Mucosa of rectum (tissue), 2 donors: ENCODE data around the gene METTL16.

Source experiments
- H3K27ac ChIP-seq, 2 donors: one replicate each; pipeline ENCODE4 v1.7.0; 2013; ENCODE audit warnings: inconsistent platforms in 2 of 2, low read depth in 2 of 2, low read length in 2 of 2
- H3K27me3 ChIP-seq, 2 donors: one replicate each; pipeline ENCODE4 v1.7.0; 2013; ENCODE audit warnings: low read length in 2 of 2; ENCODE audit not compliant: control insufficient read depth in 2 of 2, insufficient read depth in 2 of 2
- H3K36me3 ChIP-seq, 2 donors: one replicate each; pipeline ENCODE4 v1.7.0; 2013; ENCODE audit warnings: low read length in 2 of 2; ENCODE audit not compliant: control insufficient read depth in 2 of 2, insufficient read depth in 2 of 2
- H3K4me1 ChIP-seq, 2 donors: one replicate each; pipeline ENCODE4 v1.7.0; 2013; ENCODE audit warnings: low read length in 2 of 2, mild to moderate bottlenecking in 1 of 2; ENCODE audit not compliant: control insufficient read depth in 2 of 2, insufficient read depth in 2 of 2
- H3K4me3 ChIP-seq, 2 donors: one replicate each; pipeline ENCODE4 v1.7.0; 2013; ENCODE audit warnings: low read length in 2 of 2
- H3K9ac ChIP-seq, 2 donors: one replicate each; pipeline ENCODE4 v1.7.0; 2013; ENCODE audit warnings: low read length in 2 of 2, low read depth in 1 of 2, mild to moderate bottlenecking in 1 of 2
- H3K9me3 ChIP-seq, 2 donors: one replicate each; pipeline ENCODE4 v1.7.0; 2013; ENCODE audit warnings: low read length in 2 of 2; ENCODE audit not compliant: control insufficient read depth in 2 of 2
- donor health status: healthy.
- donor health status: Normal muscosa, but diverticular disease.

Gene METTL16

DNA sequence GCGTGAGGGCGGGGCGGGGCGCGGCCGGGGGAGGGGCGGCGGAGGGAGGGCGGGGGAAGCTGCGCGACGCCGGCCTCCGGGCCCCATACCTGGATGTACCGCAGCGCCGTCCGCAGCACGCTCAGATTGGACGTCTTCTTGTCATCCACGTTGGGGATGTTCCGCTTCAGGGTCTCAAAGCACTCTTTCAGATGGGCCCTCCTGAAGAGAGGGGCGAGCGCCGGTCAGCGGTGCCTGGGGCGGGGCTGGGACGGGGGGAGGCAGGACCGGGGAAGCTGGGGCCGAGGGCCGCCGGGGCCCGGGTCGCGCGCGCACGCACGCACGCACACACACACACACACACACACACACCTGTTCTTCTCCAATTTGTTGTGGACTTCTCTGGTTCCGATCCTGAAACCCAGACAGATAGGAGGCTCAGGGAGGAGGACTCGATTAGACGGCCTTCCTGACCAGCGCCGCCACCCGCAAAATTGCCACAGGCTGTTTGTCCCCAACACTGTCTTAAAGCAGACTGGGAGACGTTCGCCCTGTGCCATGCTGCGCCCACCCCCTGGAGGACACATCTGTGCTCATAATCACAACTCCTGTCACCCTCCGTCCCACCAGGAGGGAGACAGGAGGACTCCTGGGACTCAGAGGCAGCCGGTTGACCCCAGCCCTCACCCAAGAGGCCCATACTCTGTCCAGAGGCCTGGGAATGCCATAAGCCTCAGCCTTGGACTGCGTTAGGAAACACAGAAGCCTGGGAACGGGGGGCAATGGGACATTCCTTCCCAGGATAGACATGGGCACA lies 117.5 kb downstream of the METTL16 start:
- H3K27ac ChIP-seq: peak overlapping the region; percentile 95 to 100
- peak overlapping the region; percentile 8 to 53 for H3K9ac ChIP-seq
- H3K4me3 ChIP-seq: peak overlapping the region; percentile 18 to 59
- H3K27me3 ChIP-seq: no peaks in the 10 kb centered on the region
- H3K4me1 ChIP-seq: peaks cover 66 to 69% of the 10 kb centered on the region in 2 donors
- H3K36me3 ChIP-seq: peaks cover 0 to 2% of the 10 kb centered on the region in 2 donors
- no peaks in the 10 kb centered on the region for H3K9me3 ChIP-seq

GRCh38 chr17:2393174-2393953 lies 118.3 kb downstream of the METTL16 start:
- H3K4me3 ChIP-seq: peak overlapping the region; percentile 61 to 76
- peaks cover 60 to 63% of the 10 kb centered on the region in 2 donors for H3K4me1 ChIP-seq
- peak overlapping the region; percentile 95 to 100 for H3K27ac ChIP-seq
- H3K9ac ChIP-seq: peak overlapping the region; percentile 86 to 92
- no peaks in the 10 kb centered on the region for H3K9me3 ChIP-seq
- no peaks in the 10 kb centered on the region for H3K27me3 ChIP-seq
- H3K36me3 ChIP-seq: peaks cover 0 to 2% of the 10 kb centered on the region in 2 donors

DNA sequence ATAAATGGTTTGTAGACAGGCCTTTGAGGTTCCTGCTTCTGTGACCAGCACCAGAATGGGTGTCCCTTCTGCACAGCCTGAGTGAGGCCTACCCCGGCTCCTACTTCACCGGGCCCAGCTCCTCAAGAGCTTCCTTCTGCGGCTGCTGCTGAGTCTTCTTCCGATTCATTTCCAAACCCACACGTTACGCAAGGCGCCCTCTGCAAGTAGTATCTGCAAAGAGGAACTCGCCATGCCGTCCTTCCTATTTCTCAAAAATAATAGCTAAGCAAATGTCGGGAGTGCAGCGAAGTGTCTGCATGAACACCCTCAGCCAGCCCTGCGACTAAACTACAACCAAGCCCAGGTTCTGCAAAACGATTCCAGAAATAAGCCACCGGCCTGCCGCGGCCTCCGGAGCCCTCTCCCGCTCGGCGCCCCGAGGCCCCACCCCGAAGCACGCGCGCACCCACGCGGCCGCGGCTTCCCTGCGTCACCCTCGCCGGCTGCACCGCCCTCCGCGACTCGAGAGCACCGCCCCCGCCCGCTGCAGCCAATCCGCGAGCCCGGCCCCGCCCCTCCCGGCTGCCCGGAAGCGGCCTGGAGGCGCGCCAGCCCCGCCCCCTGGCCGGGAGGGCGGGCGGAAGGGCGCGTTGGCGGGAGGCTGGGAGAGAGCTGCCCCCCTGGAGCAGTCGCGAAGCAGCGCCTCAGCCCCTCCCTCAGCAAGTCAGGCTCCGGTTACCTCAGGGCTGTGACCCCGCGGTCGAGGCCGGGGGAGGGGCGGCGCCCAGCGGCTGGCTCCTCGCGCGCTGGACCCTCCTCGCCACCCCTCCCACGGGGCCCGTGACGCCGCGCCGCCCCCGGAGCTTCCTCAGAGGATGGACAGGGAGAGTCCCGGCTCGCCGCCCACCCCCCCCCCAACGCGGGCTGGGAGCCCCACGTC lies 119.2 kb downstream of the METTL16 start:
- no peaks in the 10 kb centered on the region for H3K9me3 ChIP-seq
- H3K27me3 ChIP-seq: no peaks in the 10 kb centered on the region
- peak overlapping the region; percentile 86 to 92 for H3K9ac ChIP-seq
- peaks cover 0 to 2% of the 10 kb centered on the region in 2 donors for H3K36me3 ChIP-seq
- H3K4me3 ChIP-seq: peak overlapping the region; percentile 61 to 81
- peak overlapping the region; percentile 95 to 100 for H3K27ac ChIP-seq
- peaks cover 51 to 55% of the 10 kb centered on the region in 2 donors for H3K4me1 ChIP-seq

DNA sequence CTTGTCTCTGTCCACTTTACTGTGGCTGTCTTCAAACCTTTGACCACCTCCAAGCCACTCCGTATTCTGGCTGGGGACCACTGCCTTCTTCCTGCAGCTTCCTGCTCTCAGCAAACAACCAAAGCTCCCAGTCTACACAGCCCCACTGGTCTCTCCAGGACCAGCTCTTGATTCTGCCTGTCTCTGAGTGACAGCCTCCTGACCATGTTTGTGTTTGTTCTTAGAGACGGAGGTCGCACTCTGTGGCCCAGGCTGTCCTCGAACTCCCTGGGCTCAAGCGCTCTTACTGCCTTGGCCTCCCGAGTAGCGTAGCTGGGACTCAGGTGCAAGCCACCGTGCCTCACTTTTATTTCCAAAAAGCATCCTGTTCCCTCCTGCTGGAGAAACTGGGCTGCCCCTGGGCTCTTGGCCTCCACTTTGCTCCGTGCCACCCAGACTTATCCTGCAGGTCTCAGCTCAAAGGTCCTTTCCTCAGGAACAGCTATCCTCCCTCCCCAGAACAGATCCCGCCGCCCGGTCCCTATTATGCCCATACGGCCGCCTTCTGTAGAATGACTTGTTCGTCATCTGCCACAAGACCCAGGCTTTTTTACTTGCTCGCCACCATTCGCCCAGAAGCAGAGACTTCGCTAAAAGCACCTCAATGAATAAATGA lies 120.0 kb downstream of the METTL16 start:
- Histone ChIP-seq H3K27ac (peak overlapping the region; percentile 62 to 88), H3K27me3 (no peaks in the 10 kb centered on the region), H3K4me1 (peaks cover 44 to 47% of the 10 kb centered on the region in 2 donors), H3K9me3 (no peaks in the 10 kb centered on the region), H3K36me3 (peaks cover 7 to 10% of the 10 kb centered on the region in 2 donors), H3K4me3 (peak overlapping the region; percentile 61 to 81), H3K9ac (peak overlapping the region; percentile 58 to 74)

GRCh38 chr17:2390199-2390836 lies 121.4 kb downstream of the METTL16 start:
- Histone ChIP-seq H3K9ac (peak overlapping the region in 1 of 2 donors; percentile 14), H3K36me3 (peaks cover 13 to 20% of the 10 kb centered on the region in 2 donors), H3K27me3 (no peaks in the 10 kb centered on the region), H3K4me1 (peaks cover 35% of the 10 kb centered on the region in 2 donors), H3K4me3 (no peak overlapping the region), H3K9me3 (no peaks in the 10 kb centered on the region), H3K27ac (peak overlapping the region in 1 of 2 donors; percentile 14)

GRCh38 chr17:2388683-2389055 lies 123.0 kb downstream of the METTL16 start:
- H3K27ac ChIP-seq: no peak overlapping the region
- H3K9ac ChIP-seq: no peak overlapping the region
- H3K4me1 ChIP-seq: peaks cover 23 to 25% of the 10 kb centered on the region in 2 donors
- no peak overlapping the region for H3K4me3 ChIP-seq
- H3K36me3 ChIP-seq: peaks cover 13 to 21% of the 10 kb centered on the region in 2 donors
- H3K9me3 ChIP-seq: no peaks in the 10 kb centered on the region
- H3K27me3 ChIP-seq: no peaks in the 10 kb centered on the region

GRCh38 chr17:2388020-2388682 lies 123.5 kb downstream of the METTL16 start:
- Histone ChIP-seq H3K4me3 (no peak overlapping the region), H3K9ac (no peak overlapping the region), H3K9me3 (no peaks in the 10 kb centered on the region), H3K27me3 (no peaks in the 10 kb centered on the region), H3K36me3 (peaks cover 13 to 21% of the 10 kb centered on the region in 2 donors), H3K4me1 (peaks cover 23 to 27% of the 10 kb centered on the region in 2 donors), H3K27ac (no peak overlapping the region)

DNA sequence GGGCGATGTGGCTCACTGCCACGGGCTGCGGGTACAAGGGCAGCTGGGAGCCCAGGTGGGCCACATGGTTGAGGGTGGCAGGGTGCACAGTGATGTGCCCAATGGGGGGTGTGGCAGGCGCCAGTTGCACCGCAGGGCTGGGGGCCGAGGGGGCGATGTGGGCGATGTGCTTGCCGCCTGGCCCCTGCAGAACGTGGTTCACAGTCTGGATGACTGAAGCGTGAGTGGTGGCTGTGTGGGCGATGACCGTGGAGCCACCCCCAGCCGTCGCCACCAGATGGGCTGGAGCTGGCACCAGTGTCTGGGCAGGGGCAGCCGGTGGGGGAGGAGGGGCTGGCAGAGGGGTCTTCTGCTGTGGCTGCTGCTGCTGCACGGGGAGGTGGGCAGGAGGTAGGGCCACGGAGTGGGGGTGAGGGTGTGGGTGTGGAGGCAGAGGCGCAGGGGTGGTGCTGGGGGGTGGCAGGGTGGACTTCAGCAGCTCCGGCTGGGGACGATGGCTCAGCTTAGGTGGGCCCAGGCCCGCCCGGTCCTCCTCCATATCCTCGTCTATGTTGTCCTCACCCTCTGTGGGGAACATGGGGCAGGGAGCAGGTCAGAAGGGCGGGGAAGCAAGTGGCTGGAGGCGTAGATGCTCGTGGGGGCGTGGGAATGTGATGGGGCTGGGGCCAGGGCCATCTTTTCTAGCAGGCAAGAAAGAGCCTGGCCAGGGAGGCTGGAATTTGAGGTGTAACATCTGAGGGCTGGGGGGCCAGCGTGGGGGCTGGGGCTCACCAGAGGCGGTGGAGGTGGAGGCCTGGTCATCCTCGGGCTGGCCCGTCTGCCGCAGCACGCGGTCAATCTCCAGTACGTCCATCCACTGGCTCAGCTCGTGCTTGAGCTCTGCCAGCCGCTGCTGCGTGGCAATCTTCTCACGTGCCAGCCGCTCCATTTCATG lies 124.3 kb downstream of the METTL16 start:
- H3K9me3 ChIP-seq: no peaks in the 10 kb centered on the region
- H3K27me3 ChIP-seq: no peaks in the 10 kb centered on the region
- H3K4me3 ChIP-seq: no peak overlapping the region
- H3K27ac ChIP-seq: no peak overlapping the region
- H3K4me1 ChIP-seq: peaks cover 22 to 31% of the 10 kb centered on the region in 2 donors
- H3K9ac ChIP-seq: no peak overlapping the region
- peaks cover 13 to 21% of the 10 kb centered on the region in 2 donors for H3K36me3 ChIP-seq
